ENCODE data around the gene VAV2. TPM values are rescaled to one million over a fixed set of nuclear protein-coding genes. Genes with fewer than 3 reads are reported as not detected.

Gene VAV2
- total RNA-seq (2022; extraction: Qiagen RNA extraction; ENCODE audit: low read depth), result 34.1 to 43.9 TPM (median 39.8 TPM) in 5 replicates

GRCh38 chr9:133991964-133992779 is at the start of gene VAV2:
VAV2 (minus strand) TSS chr9:133992324; CDS start chr9:133992278, 46 bp downstream.

GRCh38 chr9:134024828-134025605 is 32.9 kb upstream of the VAV2 start, which contains the start of gene BRD3OS:
BRD3OS (plus strand) TSS chr9:134025481; CDS start chr9:134026748, 1,267 bp downstream.

GRCh38 chr9:133737774-133738639 is 254.1 kb downstream of the VAV2 start, which contains the start of gene SARDH:
SARDH (minus strand) TSS chr9:133738352; CDS start chr9:133734173, 4,179 bp downstream.

Other genes starting within 250 kb of the VAV2 start
- 14.1 to 19.5 TPM (median 19.1 TPM) in 5 replicates for gene BRD3OS, start 33.2 kb upstream of the VAV2 start, total RNA-seq (2022; extraction: Qiagen RNA extraction; ENCODE audit: low read depth)
- gene BRD3, start 75.7 kb upstream of the VAV2 start, total RNA-seq (2022; extraction: Qiagen RNA extraction; ENCODE audit: low read depth), result 11.8 to 20.3 TPM (median 18.1 TPM) in 5 replicates
- gene WDR5, start 143.8 kb upstream of the VAV2 start, total RNA-seq (2022; extraction: Qiagen RNA extraction; ENCODE audit: low read depth), result 50.7 to 64.1 TPM (median 63.2 TPM) in 5 replicates
- not detected in 5 replicates for gene RNU6ATAC, start 172.2 kb upstream of the VAV2 start, total RNA-seq (2022; extraction: Qiagen RNA extraction; ENCODE audit: low read depth)

Data from A549 treated with GW870086 at 1 μM for 4 hours (cell line).